ENCODE results near the gene CDC40.
A peak's percentile ranks its signal among the peaks of the same experiment; 100 is the strongest.

The CDC40 gene

GRCh38 chr6:110180228-110181008 lies at the start of gene CDC40:
Gene CDC40 (plus strand): TSS chr6:110180427. CDS start chr6:110180445, 18 bp downstream.
- no peak for DNase-seq

GRCh38 chr6:110137924-110138887 lies 42.0 kb upstream of the CDC40 start:
- DNase-seq = no peak

GRCh38 chr6:110139052-110139451 lies 41.2 kb upstream of the CDC40 start:
- no peak for DNase-seq

GRCh38 chr6:110140650-110141049 lies 39.6 kb upstream of the CDC40 start:
- no peak for DNase-seq

GRCh38 chr6:110147870-110148269 lies 32.4 kb upstream of the CDC40 start:
- no peak for DNase-seq

- no peak for DNase-seq
These were observed 21.7 kb upstream of the CDC40 start for GRCh38 chr6:110158479-110158878.

GRCh38 chr6:110170081-110170480 lies 10.1 kb upstream of the CDC40 start:
- no peak for DNase-seq

GRCh38 chr6:110173506-110174132 lies 6.6 kb upstream of the CDC40 start:
- DNase-seq = no peak

GRCh38 chr6:110178626-110179405 lies 1.4 kb upstream of the CDC40 start:
- peak; percentile 84 for DNase-seq

- peak; percentile 100 for DNase-seq
These were observed 610 bp upstream of the CDC40 start, which contains the start of gene WASF1 for GRCh38 chr6:110179406-110180227. Gene WASF1 (minus strand): TSS chr6:110179670. CDS start chr6:110127601, 52,069 bp downstream.

GRCh38 chr6:110181131-110182030 lies 1.2 kb downstream of the CDC40 start:
- DNase-seq = no peak

GRCh38 chr6:110183292-110183885 lies 3.2 kb downstream of the CDC40 start:
- no peak for DNase-seq

GRCh38 chr6:110185879-110186278 lies 5.7 kb downstream of the CDC40 start:
- no peak for DNase-seq

- no peak for DNase-seq
These were observed 8.6 kb downstream of the CDC40 start for GRCh38 chr6:110188791-110189190.

GRCh38 chr6:110190726-110191125 lies 10.5 kb downstream of the CDC40 start:
- DNase-seq = no peak

- DNase-seq = no peak
These were observed 11.2 kb downstream of the CDC40 start for GRCh38 chr6:110191477-110191876.

GRCh38 chr6:110195639-110196038 lies 15.4 kb downstream of the CDC40 start:
- no peak for DNase-seq

- no peak for DNase-seq
These were observed 16.6 kb downstream of the CDC40 start for GRCh38 chr6:110196874-110197273.

GRCh38 chr6:110198561-110198960 lies 18.3 kb downstream of the CDC40 start:
- DNase-seq = no peak

Measured in NCI-H774 (cell line).